ENCODE measurements around the gene CALY.

Gene CALY

GRCh38 chr10:133366130-133366478 lies 29.4 kb upstream of the CALY start:
- DNase-seq, result no peak

GRCh38 chr10:133365461-133366129 lies 28.9 kb upstream of the CALY start:
- no peak for DNase-seq

- no peak for DNase-seq
Observed at GRCh38 chr10:133364645-133365431, 28.1 kb upstream of the CALY start.

GRCh38 chr10:133362846-133363245 lies 26.1 kb upstream of the CALY start:
- no peak for DNase-seq

- DNase-seq, result no peak
Observed at GRCh38 chr10:133361773-133362441, 25.2 kb upstream of the CALY start.

GRCh38 chr10:133361227-133361626 lies 24.5 kb upstream of the CALY start:
- DNase-seq, result no peak

- no peak for DNase-seq
Observed at GRCh38 chr10:133359972-133360610, 23.4 kb upstream of the CALY start.

GRCh38 chr10:133359554-133359971 lies 22.9 kb upstream of the CALY start:
- no peak for DNase-seq

GRCh38 chr10:133358925-133359310 lies 22.2 kb upstream of the CALY start:
- no peak for DNase-seq

GRCh38 chr10:133358162-133358924 lies 21.6 kb upstream of the CALY start:
- DNase-seq, result no peak

- DNase-seq, result peak; percentile 64
Observed at GRCh38 chr10:133357285-133358161, 20.8 kb upstream of the CALY start, which contains the start of gene FUOM. Gene FUOM, minus strand, starts transcription at chr10:133358019. Its CDS starts 12 bp downstream, at chr10:133358007.

- no peak for DNase-seq
Observed at GRCh38 chr10:133356549-133357284, 20.0 kb upstream of the CALY start.

GRCh38 chr10:133355991-133356390 lies 19.3 kb upstream of the CALY start:
- DNase-seq, result no peak

GRCh38 chr10:133355266-133355665 lies 18.6 kb upstream of the CALY start:
- no peak for DNase-seq

GRCh38 chr10:133354672-133355240 lies 18.1 kb upstream of the CALY start:
- no peak for DNase-seq

- DNase-seq, result no peak
Observed at GRCh38 chr10:133353988-133354605, 17.4 kb upstream of the CALY start.

GRCh38 chr10:133353202-133353959 lies 16.7 kb upstream of the CALY start:
- no peak for DNase-seq

GRCh38 chr10:133351408-133352318 lies 15.0 kb upstream of the CALY start:
- no peak for DNase-seq
